ENCODE measurements around the gene NLGN2. TPM values are rescaled to one million over a fixed set of nuclear protein-coding genes. Genes with fewer than 3 reads are reported as not detected.

Gene NLGN2
- total RNA-seq, 1 donor from 2014 or later, result 3.1 TPM

GRCh38 chr17:7379134-7379533 lies 28.5 kb upstream of the NLGN2 start:
- H3K4me3 ChIP-seq (ENCODE audit: low read length in 3 of 3), result no peak overlapping the region
- H3K9ac ChIP-seq (ENCODE audit: low read depth in 1 of 3, low read length in 3 of 3), result no peak overlapping the region
- no peaks in the 10 kb centered on the region for H3K9me3 ChIP-seq (ENCODE audit: control insufficient read depth in 3 of 3, low read length in 3 of 3)
- H3K27me3 ChIP-seq (ENCODE audit: control insufficient read depth in 3 of 3, insufficient read depth in 3 of 3, low read length in 3 of 3), result peaks cover 10 to 37% (median 29%) of the 10 kb centered on the region in 3 donors
- peaks cover 24 to 34% (median 24%) of the 10 kb centered on the region in 3 donors for H3K4me1 ChIP-seq (ENCODE audit: control insufficient read depth in 3 of 3, insufficient read depth in 3 of 3, low read length in 3 of 3)
- no peak overlapping the region for H3K27ac ChIP-seq (ENCODE audit: low read depth, low read length)
- H3K36me3 ChIP-seq (ENCODE audit: control insufficient read depth in 3 of 3, insufficient read depth in 3 of 3, low read length in 3 of 3), result no peaks in the 10 kb centered on the region

GRCh38 chr17:7380321-7380720 lies 27.3 kb upstream of the NLGN2 start:
- Histone ChIP-seq H3K9me3 (ENCODE audit: control insufficient read depth in 3 of 3, low read length in 3 of 3) (no peaks in the 10 kb centered on the region), H3K27me3 (ENCODE audit: control insufficient read depth in 3 of 3, insufficient read depth in 3 of 3, low read length in 3 of 3) (peaks cover 10 to 43% (median 29%) of the 10 kb centered on the region in 3 donors), H3K9ac (ENCODE audit: low read depth in 1 of 3, low read length in 3 of 3) (peak overlapping the region; percentile 72 to 87 (median 76)), H3K27ac (ENCODE audit: low read depth, low read length) (peak overlapping the region; percentile 84), H3K36me3 (ENCODE audit: control insufficient read depth in 3 of 3, insufficient read depth in 3 of 3, low read length in 3 of 3) (no peaks in the 10 kb centered on the region), H3K4me3 (ENCODE audit: low read length in 3 of 3) (peak overlapping the region; percentile 65 to 70 (median 65)), H3K4me1 (ENCODE audit: control insufficient read depth in 3 of 3, insufficient read depth in 3 of 3, low read length in 3 of 3) (peaks cover 24 to 34% (median 27%) of the 10 kb centered on the region in 3 donors)

DNA sequence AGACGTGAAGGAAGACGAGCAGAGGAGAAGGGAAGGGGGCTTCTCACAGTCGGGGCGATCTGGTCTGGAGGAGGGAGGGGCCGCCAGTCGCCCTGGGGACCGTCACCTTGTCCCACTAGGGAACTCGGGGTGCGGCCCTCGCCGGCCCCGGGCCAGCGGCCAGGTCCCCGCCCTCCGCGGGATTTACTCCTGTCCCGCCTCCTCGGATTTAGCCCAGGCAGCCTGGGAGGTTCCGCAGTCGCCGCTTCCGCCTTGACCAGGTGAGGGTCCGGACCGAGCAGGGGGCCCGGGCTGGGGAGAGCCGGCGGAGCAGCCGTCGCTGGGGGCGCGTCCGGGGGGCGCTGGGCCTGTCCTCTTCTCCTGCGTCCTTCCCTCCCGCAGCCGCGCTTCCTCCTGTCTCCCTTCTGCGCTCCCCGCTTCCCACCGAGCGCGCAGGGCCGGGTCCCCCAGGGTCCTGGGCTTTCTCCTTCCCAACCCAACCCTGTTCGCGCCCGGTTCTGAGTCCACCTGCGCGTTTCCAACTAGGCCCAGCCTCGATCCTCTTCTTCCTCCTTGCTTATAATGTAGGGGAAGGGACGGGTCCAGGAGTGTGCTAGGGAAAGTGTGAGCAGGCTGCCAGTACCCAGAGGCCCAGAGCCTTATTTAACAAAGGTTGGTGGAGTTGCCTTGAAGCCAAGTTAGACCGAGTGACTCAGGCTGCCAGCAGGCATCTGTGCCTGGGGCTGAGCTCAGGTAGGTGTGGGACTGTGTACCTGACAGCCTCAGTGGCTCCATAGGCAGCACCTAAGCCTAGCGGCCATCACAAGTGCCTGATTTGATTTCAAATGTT lies 26.6 kb upstream of the NLGN2 start, which contains the start of gene TNK1:
TNK1 (plus strand) TSS at position 235 of the 829 bp plus-strand sequence. CDS start 1,838 bp downstream, outside the sequence.
- Histone ChIP-seq H3K27me3 (ENCODE audit: control insufficient read depth in 3 of 3, insufficient read depth in 3 of 3, low read length in 3 of 3) (peaks cover 10 to 43% (median 29%) of the 10 kb centered on the region in 3 donors), H3K9ac (ENCODE audit: low read depth in 1 of 3, low read length in 3 of 3) (peak within 1 kb of the TSS; percentile 72 to 87 (median 76)), H3K4me1 (ENCODE audit: control insufficient read depth in 3 of 3, insufficient read depth in 3 of 3, low read length in 3 of 3) (peaks cover 24 to 34% (median 27%) of the 10 kb centered on the region in 3 donors), H3K36me3 (ENCODE audit: control insufficient read depth in 3 of 3, insufficient read depth in 3 of 3, low read length in 3 of 3) (no peaks in the 10 kb centered on the region), H3K4me3 (ENCODE audit: low read length in 3 of 3) (peak within 1 kb of the TSS; percentile 65 to 70 (median 65)), H3K27ac (ENCODE audit: low read depth, low read length) (peak within 1 kb of the TSS; percentile 84), H3K9me3 (ENCODE audit: control insufficient read depth in 3 of 3, low read length in 3 of 3) (no peaks in the 10 kb centered on the region)

DNA sequence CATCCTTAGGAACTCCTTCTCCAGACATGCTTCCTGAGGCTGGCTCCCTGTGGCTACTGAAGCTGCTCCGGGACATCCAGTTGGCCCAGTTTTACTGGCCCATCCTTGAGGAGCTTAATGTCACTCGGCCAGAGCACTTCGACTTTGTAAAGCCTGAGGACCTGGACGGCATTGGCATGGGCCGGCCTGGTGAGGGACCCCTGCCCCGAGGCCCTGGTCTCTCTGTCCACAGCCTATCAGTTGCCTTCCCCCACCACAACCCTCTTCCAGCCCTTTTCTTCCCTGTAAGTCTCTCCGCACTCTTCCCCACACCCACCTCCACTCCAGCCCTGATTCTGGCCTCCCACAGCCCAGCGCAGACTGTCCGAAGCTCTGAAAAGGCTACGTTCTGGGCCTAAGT lies 24.7 kb upstream of the NLGN2 start:
- no peak overlapping the region for H3K9ac ChIP-seq (ENCODE audit: low read depth in 1 of 3, low read length in 3 of 3)
- H3K27ac ChIP-seq (ENCODE audit: low read depth, low read length), result no peak overlapping the region
- H3K27me3 ChIP-seq (ENCODE audit: control insufficient read depth in 3 of 3, insufficient read depth in 3 of 3, low read length in 3 of 3), result peaks cover 10 to 43% (median 29%) of the 10 kb centered on the region in 3 donors
- no peaks in the 10 kb centered on the region for H3K9me3 ChIP-seq (ENCODE audit: control insufficient read depth in 3 of 3, low read length in 3 of 3)
- H3K4me3 ChIP-seq (ENCODE audit: low read length in 3 of 3), result no peak overlapping the region
- peaks cover 24 to 34% (median 27%) of the 10 kb centered on the region in 3 donors for H3K4me1 ChIP-seq (ENCODE audit: control insufficient read depth in 3 of 3, insufficient read depth in 3 of 3, low read length in 3 of 3)
- no peaks in the 10 kb centered on the region for H3K36me3 ChIP-seq (ENCODE audit: control insufficient read depth in 3 of 3, insufficient read depth in 3 of 3, low read length in 3 of 3)

DNA sequence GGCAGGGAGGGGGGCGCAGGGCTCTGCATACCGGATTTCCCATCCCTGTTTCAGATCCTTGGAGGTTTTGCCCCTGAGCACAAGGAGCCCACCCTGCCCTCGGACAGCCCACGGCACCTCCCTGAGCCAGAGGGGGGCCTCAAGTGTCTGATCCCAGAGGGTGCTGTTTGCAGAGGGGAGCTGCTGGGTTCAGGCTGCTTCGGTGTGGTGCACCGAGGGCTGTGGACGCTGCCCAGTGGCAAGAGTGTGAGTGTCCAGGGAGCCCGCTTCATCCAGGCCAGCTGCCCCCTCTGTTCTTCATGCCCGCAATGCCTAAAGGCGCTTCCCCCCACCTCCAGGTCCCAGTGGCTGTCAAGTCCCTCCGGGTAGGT lies 24.3 kb upstream of the NLGN2 start:
- no peaks in the 10 kb centered on the region for H3K9me3 ChIP-seq (ENCODE audit: control insufficient read depth in 3 of 3, low read length in 3 of 3)
- peak overlapping the region; percentile 43 to 60 (median 48) for H3K4me3 ChIP-seq (ENCODE audit: low read length in 3 of 3)
- peaks cover 0 to under 1% (median 0%) of the 10 kb centered on the region in 3 donors for H3K36me3 ChIP-seq (ENCODE audit: control insufficient read depth in 3 of 3, insufficient read depth in 3 of 3, low read length in 3 of 3)
- peak overlapping the region in 1 of 3 donors; percentile 60 for H3K9ac ChIP-seq (ENCODE audit: low read depth in 1 of 3, low read length in 3 of 3)
- H3K27ac ChIP-seq (ENCODE audit: low read depth, low read length), result no peak overlapping the region
- H3K4me1 ChIP-seq (ENCODE audit: control insufficient read depth in 3 of 3, insufficient read depth in 3 of 3, low read length in 3 of 3), result peaks cover 24 to 34% (median 27%) of the 10 kb centered on the region in 3 donors
- H3K27me3 ChIP-seq (ENCODE audit: control insufficient read depth in 3 of 3, insufficient read depth in 3 of 3, low read length in 3 of 3), result peaks cover 10 to 43% (median 29%) of the 10 kb centered on the region in 3 donors

DNA sequence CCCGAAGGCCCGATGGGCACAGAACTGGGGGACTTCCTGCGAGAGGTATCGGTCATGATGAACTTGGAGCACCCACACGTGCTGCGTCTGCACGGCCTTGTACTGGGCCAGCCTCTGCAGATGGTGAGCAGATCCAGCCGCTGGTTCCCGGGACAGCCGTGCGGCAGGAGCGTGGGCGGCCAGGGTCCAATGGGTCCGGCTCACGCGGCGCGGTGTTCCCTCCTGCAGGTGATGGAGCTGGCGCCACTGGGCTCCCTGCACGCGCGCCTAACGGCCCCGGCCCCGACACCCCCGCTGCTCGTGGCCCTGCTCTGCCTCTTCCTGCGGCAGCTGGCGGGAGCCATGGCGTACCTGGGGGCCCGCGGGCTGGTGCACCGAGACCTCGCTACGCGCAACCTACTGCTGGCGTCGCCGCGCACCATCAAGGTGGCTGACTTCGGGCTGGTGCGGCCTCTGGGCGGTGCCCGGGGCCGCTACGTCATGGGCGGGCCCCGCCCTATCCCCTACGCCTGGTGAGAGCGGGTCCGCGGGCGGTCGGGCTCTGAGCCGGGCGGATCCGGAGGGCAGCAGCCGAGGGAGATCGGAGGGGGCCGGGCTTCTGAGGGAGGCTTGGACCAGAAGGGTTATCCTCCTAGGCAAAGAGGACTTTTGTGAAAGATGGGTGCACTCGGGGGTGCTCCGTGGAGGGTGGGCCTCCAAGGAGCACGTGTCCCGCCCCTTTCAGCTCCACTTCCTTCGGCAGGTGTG lies 23.7 kb upstream of the NLGN2 start:
- peak overlapping the region in 1 of 3 donors; percentile 60 for H3K9ac ChIP-seq (ENCODE audit: low read depth in 1 of 3, low read length in 3 of 3)
- peak overlapping the region; percentile 43 to 60 (median 48) for H3K4me3 ChIP-seq (ENCODE audit: low read length in 3 of 3)
- no peak overlapping the region for H3K27ac ChIP-seq (ENCODE audit: low read depth, low read length)
- H3K27me3 ChIP-seq (ENCODE audit: control insufficient read depth in 3 of 3, insufficient read depth in 3 of 3, low read length in 3 of 3), result peaks cover 10 to 43% (median 29%) of the 10 kb centered on the region in 3 donors
- H3K4me1 ChIP-seq (ENCODE audit: control insufficient read depth in 3 of 3, insufficient read depth in 3 of 3, low read length in 3 of 3), result peaks cover 24 to 34% (median 27%) of the 10 kb centered on the region in 3 donors
- no peaks in the 10 kb centered on the region for H3K9me3 ChIP-seq (ENCODE audit: control insufficient read depth in 3 of 3, low read length in 3 of 3)
- peaks cover 4 to 6% (median 4%) of the 10 kb centered on the region in 3 donors for H3K36me3 ChIP-seq (ENCODE audit: control insufficient read depth in 3 of 3, insufficient read depth in 3 of 3, low read length in 3 of 3)

- Histone ChIP-seq H3K9me3 (ENCODE audit: control insufficient read depth in 3 of 3, low read length in 3 of 3) (no peaks in the 10 kb centered on the region), H3K27me3 (ENCODE audit: control insufficient read depth in 3 of 3, insufficient read depth in 3 of 3, low read length in 3 of 3) (peaks cover 10 to 43% (median 29%) of the 10 kb centered on the region in 3 donors), H3K36me3 (ENCODE audit: control insufficient read depth in 3 of 3, insufficient read depth in 3 of 3, low read length in 3 of 3) (peaks cover 8 to 13% (median 9%) of the 10 kb centered on the region in 3 donors), H3K4me1 (ENCODE audit: control insufficient read depth in 3 of 3, insufficient read depth in 3 of 3, low read length in 3 of 3) (peaks cover 24 to 33% (median 27%) of the 10 kb centered on the region in 3 donors), H3K27ac (ENCODE audit: low read depth, low read length) (no peak overlapping the region), H3K4me3 (ENCODE audit: low read length in 3 of 3) (peak overlapping the region in 2 of 3 donors; percentile 48 to 60), H3K9ac (ENCODE audit: low read depth in 1 of 3, low read length in 3 of 3) (peak overlapping the region in 1 of 3 donors; percentile 60)
These were observed 23.1 kb upstream of the NLGN2 start for GRCh38 chr17:7384489-7385081.

GRCh38 chr17:7388856-7389255 lies 18.8 kb upstream of the NLGN2 start:
- no peak overlapping the region for H3K9ac ChIP-seq (ENCODE audit: low read depth in 1 of 3, low read length in 3 of 3)
- H3K27me3 ChIP-seq (ENCODE audit: control insufficient read depth in 3 of 3, insufficient read depth in 3 of 3, low read length in 3 of 3), result peaks cover 0 to 8% (median 0%) of the 10 kb centered on the region in 3 donors
- H3K4me1 ChIP-seq (ENCODE audit: control insufficient read depth in 3 of 3, insufficient read depth in 3 of 3, low read length in 3 of 3), result peaks cover 3 to 13% (median 9%) of the 10 kb centered on the region in 3 donors
- H3K9me3 ChIP-seq (ENCODE audit: control insufficient read depth in 3 of 3, low read length in 3 of 3), result no peaks in the 10 kb centered on the region
- peaks cover 18 to 38% (median 28%) of the 10 kb centered on the region in 3 donors for H3K36me3 ChIP-seq (ENCODE audit: control insufficient read depth in 3 of 3, insufficient read depth in 3 of 3, low read length in 3 of 3)
- H3K27ac ChIP-seq (ENCODE audit: low read depth, low read length), result no peak overlapping the region
- H3K4me3 ChIP-seq (ENCODE audit: low read length in 3 of 3), result no peak overlapping the region

Measured in skeletal muscle tissue (tissue), 4 donors.